RWPE1 (cell line): Measurements from ENCODE around the gene RSKR.

Experiments used
- CTCF ChIA-PET: fragments of 350-600 bp; sonication (Branson Sonifier 250); formaldehyde crosslinking; extraction: SDS; loops from one replicate; lab custom pipeline; 2021; lab: Yijun Ruan, JAX
- POLR2A ChIA-PET: fragments of 400-600 bp; formaldehyde crosslinking; extraction: SDS; loops from one replicate; lab custom pipeline; 2020; ENCODE audit warnings: antibody characterized with exemption; ENCODE audit not compliant: low non-redundant PET; lab: Yijun Ruan, JAX
- DNase-seq: peaks from one replicate; pipeline ENCODE4 v3.0.0; 2012; ENCODE audit warnings: low spot score
- H3K27ac ChIP-seq: fragments of 450-650 bp; 2 replicates; pipeline ENCODE4 v1.5.1; 2017
- TF ChIP-seq, protein P1 (sequence below): fragments of 450-650 bp; conservative IDR thresholded peaks from 2 replicates; pipeline ENCODE4 v1.5.1; 2017; ENCODE audit warnings: low read depth, mild to moderate bottlenecking

The RSKR gene

GRCh38 chr17:28575126-28575795, 38.7 kb downstream of the RSKR start:
- ChIA-PET CTCF (interaction anchor here (0.6 to 0.7 kb wide), 2 partner anchors 8 to 46 kb away, joined by 4 read pairs; no protein-coding TSS in a partner anchor), POLR2A (no interaction called here)
- DNase-seq = no peak
- TF ChIP-seq, protein P1, sequence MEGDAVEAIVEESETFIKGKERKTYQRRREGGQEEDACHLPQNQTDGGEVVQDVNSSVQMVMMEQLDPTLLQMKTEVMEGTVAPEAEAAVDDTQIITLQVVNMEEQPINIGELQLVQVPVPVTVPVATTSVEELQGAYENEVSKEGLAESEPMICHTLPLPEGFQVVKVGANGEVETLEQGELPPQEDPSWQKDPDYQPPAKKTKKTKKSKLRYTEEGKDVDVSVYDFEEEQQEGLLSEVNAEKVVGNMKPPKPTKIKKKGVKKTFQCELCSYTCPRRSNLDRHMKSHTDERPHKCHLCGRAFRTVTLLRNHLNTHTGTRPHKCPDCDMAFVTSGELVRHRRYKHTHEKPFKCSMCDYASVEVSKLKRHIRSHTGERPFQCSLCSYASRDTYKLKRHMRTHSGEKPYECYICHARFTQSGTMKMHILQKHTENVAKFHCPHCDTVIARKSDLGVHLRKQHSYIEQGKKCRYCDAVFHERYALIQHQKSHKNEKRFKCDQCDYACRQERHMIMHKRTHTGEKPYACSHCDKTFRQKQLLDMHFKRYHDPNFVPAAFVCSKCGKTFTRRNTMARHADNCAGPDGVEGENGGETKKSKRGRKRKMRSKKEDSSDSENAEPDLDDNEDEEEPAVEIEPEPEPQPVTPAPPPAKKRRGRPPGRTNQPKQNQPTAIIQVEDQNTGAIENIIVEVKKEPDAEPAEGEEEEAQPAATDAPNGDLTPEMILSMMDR = no peak
- no peak overlapping the region for H3K27ac ChIP-seq

DNA sequence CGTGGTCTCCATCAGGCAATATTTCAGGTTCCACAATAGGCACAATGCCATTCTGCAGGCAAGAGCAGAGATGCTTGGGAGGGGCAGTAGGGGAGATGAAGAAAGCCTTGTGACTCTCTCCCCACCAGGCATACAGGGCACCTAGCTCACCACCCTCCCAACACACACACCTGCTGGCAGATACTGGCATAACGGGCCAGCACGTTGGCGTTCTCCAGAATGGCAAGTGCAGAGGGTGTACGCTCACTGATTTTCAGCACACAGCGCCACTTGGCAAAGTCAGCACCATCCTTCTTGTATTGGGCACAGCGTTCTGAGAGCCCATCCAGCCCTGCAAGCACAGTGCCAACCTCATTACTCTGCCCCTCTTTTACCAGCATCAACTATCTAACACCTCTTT, 39.5 kb downstream of the RSKR start:
- DNase-seq = no peak
- TF ChIP-seq, protein P1 = no peak
- ChIA-PET POLR2A (no interaction called here), CTCF (no interaction called here)
- H3K27ac ChIP-seq = no peak overlapping the region

GRCh38 chr17:28573966-28574480, 40.0 kb downstream of the RSKR start:
- POLR2A ChIA-PET = no interaction called here

DNA sequence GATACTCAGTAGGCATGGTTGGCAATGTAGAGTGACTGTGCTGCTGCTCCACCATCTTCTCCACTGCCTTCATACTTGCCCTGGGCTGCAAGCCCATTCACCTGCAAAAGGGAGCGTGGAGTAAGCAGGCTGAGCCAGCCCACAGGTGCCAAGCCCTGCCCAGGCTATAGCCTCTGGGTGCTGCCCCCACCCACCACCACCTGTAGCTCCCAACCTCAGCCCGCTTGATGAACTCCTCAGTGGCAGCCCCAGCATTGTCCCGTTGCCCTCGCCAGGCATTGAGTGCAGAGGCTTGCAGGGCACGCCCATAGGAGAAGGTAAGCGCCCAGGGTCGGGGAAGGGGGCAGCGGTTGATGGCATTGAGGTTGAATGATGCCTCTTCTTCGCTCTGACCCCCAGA, 40.5 kb downstream of the RSKR start:
- POLR2A ChIA-PET = no interaction called here
- CTCF ChIA-PET = no interaction called here
- no peak for DNase-seq
- TF ChIP-seq, protein P1 = no peak
- H3K27ac ChIP-seq = no peak overlapping the region

More at GRCh38 chr17:28573966-28574480, 40.0 kb downstream of the RSKR start:
- H3K27ac ChIP-seq = no peak overlapping the region
- no peak for DNase-seq
- CTCF ChIA-PET = no interaction called here
- TF ChIP-seq, protein P1 = no peak

DNA sequence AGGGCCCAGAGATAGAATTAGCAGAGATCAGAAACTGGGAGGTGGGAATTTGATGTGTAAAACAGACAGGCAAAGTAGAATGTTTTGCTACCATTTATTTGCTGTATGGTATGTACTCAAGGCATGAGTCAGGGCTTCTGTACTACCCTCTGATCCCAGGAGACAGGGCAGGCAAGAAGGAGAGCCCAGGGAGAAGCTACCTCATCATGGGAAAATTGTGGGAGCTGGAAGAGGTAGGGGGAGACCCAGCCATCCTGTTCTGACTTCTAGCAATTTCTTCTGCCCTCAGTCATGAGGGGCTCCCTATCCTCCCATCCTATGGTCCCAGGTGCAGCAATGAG, 41.0 kb downstream of the RSKR start:
- CTCF ChIA-PET = no interaction called here
- POLR2A ChIA-PET = no interaction called here
- DNase-seq = no peak
- TF ChIP-seq, protein P1 = no peak
- H3K27ac ChIP-seq = no peak overlapping the region

GRCh38 chr17:28572259-28573039, 41.5 kb downstream of the RSKR start:
- ChIA-PET CTCF (no interaction called here), POLR2A (no interaction called here)
- no peak for DNase-seq
- H3K27ac ChIP-seq = 0 out of 2 replicates have a peak overlapping the region, but pooled peaks have one; percentile 3
- TF ChIP-seq, protein P1 = no peak
